HepG2 (cell line): ENCODE measurements around the gene CMTM1. TPM values are rescaled to one million over a fixed set of nuclear protein-coding genes. Genes with fewer than 3 reads are reported as not detected.
"Not testable (repeated sequence)": the region's sequence is repeated elsewhere in the genome, so short reads cannot be mapped to it uniquely, and the experiment has no call there.

Source experiments
- ATAC-seq: fragments of 200-7000 bp; cut with Tn5 transposase; 3 replicates; pipeline ENCODE4 v1.9.1; 2020; ENCODE audit warnings: mild to moderate bottlenecking, moderate library complexity
- BruUV-seq: library from RNA; stranded (reverse); fragments of 400-500 nt; replicated peaks from 2 replicates; lab custom pipeline; 2021; lab: Mats Ljungman, UMichigan
- CTCF ChIA-PET: fragments of 300-600 bp; formaldehyde crosslinking; extraction: SDS; loops from one replicate; lab custom pipeline; 2021; ENCODE audit warnings: low total read pairs, inconsistent platforms, low intra/inter-chr PET ratio; lab: Yijun Ruan, JAX
- POLR2A ChIA-PET: fragments of 350-600 bp; sonication (Branson Sonifier 250); formaldehyde crosslinking; loops from one replicate; lab custom pipeline; 2020; ENCODE audit warnings: antibody characterized with exemption, inconsistent platforms; lab: Yijun Ruan, JAX
- DNase-seq: peaks from one replicate; pipeline ENCODE4 v3.0.0-alpha.2; 2015; ENCODE audit warnings: low spot score
- FAIRE-seq: peaks from 3 replicates; lab custom pipeline; 2011; peaks lifted over from hg19 to GRCh38; lab: Jason Lieb, UNC
- H2AFZ ChIP-seq: one replicate; pipeline ENCODE4 v1.6.1; 2011; ENCODE audit warnings: low read length, inconsistent platforms
- H3K27ac ChIP-seq: fragments of 300-600 bp; 3 replicates; pipeline ENCODE4 v1.8.0; 2011; ENCODE audit warnings: mixed run types, mild to moderate bottlenecking, mixed read lengths, low read length, inconsistent platforms; ENCODE audit not compliant: insufficient read depth; ENCODE audit errors: extremely low read length
- H3K27me3 ChIP-seq, 2 experiments: fragments of 200-600 bp in 1 of 2; 2 replicates in 1 of 2; 3 replicates in 1 of 2; pipeline versions ENCODE4 v1.6.0 to v1.8.0; 2011; ENCODE audit warnings: low read length in 2 of 2, mild to moderate bottlenecking in 2 of 2, moderate library complexity in 2 of 2, inconsistent platforms in 1 of 2; ENCODE audit not compliant: insufficient read depth in 2 of 2, control insufficient read depth in 1 of 2
- H3K36me3 ChIP-seq, 2 experiments: fragments of 200-600 bp in 1 of 2; replicated peaks in 1 of 2; 2 replicates in 1 of 2; 3 replicates in 1 of 2; pipeline versions ENCODE4 v1.5.1 to v1.8.0; 2011; ENCODE audit warnings: low read length in 2 of 2, inconsistent platforms in 1 of 2; ENCODE audit not compliant: insufficient read depth in 2 of 2, control insufficient read depth in 1 of 2
- H3K4me1 ChIP-seq: 2 replicates; pipeline ENCODE4 v1.5.1; 2012; ENCODE audit warnings: low read length, inconsistent platforms; ENCODE audit not compliant: insufficient read depth
- H3K4me2 ChIP-seq: 2 replicates; pipeline ENCODE4 v1.6.0; 2011; ENCODE audit warnings: low read depth, low read length, inconsistent platforms
- H3K4me3 ChIP-seq, 3 experiments: fragments of 200-600 bp in 1 of 3; sonication (generic), shearing (Covaris generic) in 1 of 3; replicated peaks in 1 of 3; 2 replicates each; pipeline ENCODE4 v1.5.1; 2011 to 2016; ENCODE audit warnings: low read length in 3 of 3, inconsistent platforms in 2 of 3, low read depth in 2 of 3, mild to moderate bottlenecking in 2 of 3, control low read depth in 1 of 3, mixed read lengths in 1 of 3; ENCODE audit not compliant: insufficient read depth in 1 of 3
- H3K79me2 ChIP-seq: one replicate; pipeline ENCODE4 v1.6.1; 2011; ENCODE audit warnings: low read length, inconsistent platforms; ENCODE audit not compliant: insufficient read depth
- H3K9ac ChIP-seq: 2 replicates; pipeline ENCODE4 v1.6.0; 2011; ENCODE audit warnings: mild to moderate bottlenecking, low read depth, low read length, inconsistent platforms; ENCODE audit not compliant: insufficient read depth
- H3K9me3 ChIP-seq: 2 replicates; pipeline ENCODE4 v1.5.1; 2012; ENCODE audit warnings: mild to moderate bottlenecking, low read length
- H4K20me1 ChIP-seq: 2 replicates; pipeline ENCODE4 v1.6.0; 2011; ENCODE audit warnings: inconsistent platforms, mild to moderate bottlenecking, low read length, moderate library complexity; ENCODE audit not compliant: insufficient read depth
- AGO2 ChIP-seq: fragments of 200-400 bp; formaldehyde crosslinking; optimal IDR thresholded peaks from 2 replicates; pipeline ENCODE3; 2017; ENCODE audit warnings: mild to moderate bottlenecking, low read depth, low read length, moderate library complexity
- POLR2G ChIP-seq: fragments of 200-400 bp; formaldehyde crosslinking; IDR thresholded peaks from 2 replicates; pipeline ENCODE4 v1.6.1; 2018; ENCODE audit warnings: mild to moderate bottlenecking, low read depth, low read length, moderate library complexity
- ZC3H13 ChIP-seq: sonication (generic); formaldehyde crosslinking; IDR thresholded peaks from 2 replicates; pipeline ENCODE4 v1.8.1; 2023; ENCODE audit warnings: mild to moderate bottlenecking, missing genetic modification reagents, moderate library complexity
- WGBS: methylation state at CpG from one replicate; pipeline ENCODE4 v1.1.6; 2017; ENCODE audit warnings: low lambda C conversion rate; 5-methylcytosine and 5-hydroxymethylcytosine counted together
- in situ Hi-C: cut with HindIII; loops from 2 replicates; pipeline ENCODE4 v1.10.0; 2017; ENCODE audit warnings: low pct_unique_long_range_greater_than_20kb; ENCODE audit not compliant: extremely low pct_ligation_motif_present
- intact Hi-C: fragments of 100-400 bp; cut with micrococcal nuclease; formaldehyde crosslinking; loops from one replicate; pipeline ENCODE4 v1.10.0; 2022; ENCODE audit not compliant: unreplicated experiment
- polyA plus RNA-seq, 8 experiments: library from polyadenylated mRNA; depleted of rRNA in 3 of 8; stranded (reverse) in 7 of 8; unstranded in 1 of 8; fragments of >200 nt; fragmentation: Illumina TruSeq in 4 of 8; extraction: Trizol in 4 of 8; gene quantifications; 2 replicates each; pipeline versions ENCODE4 v1.2.1 to v1.2.3, GENCODE V29; 2011 to 2016; ENCODE audit warnings: low read depth in 4 of 8, missing spikeins in 1 of 8, mixed read lengths in 1 of 8; ENCODE audit not compliant: insufficient read depth in 1 of 8
- total RNA-seq, 5 experiments: library from RNA; depleted of rRNA; stranded (reverse); fragments of >200 nt; fragmentation: Illumina TruSeq; extraction: Trizol; gene quantifications; 2 replicates each; pipeline ENCODE4 v1.2.3, GENCODE V29; 2016; ENCODE audit warnings: low read depth in 1 of 5

Gene CMTM1
- total and polyA plus RNA-seq, 2 of the 13 experiments (the other 11 are each of a cell fraction or from before 2014, with no cell fraction given), result 1.7 to 2.9 TPM

GRCh38 chr16:66610111-66610820 is 44.0 kb downstream of the CMTM1 start:
- TF ChIP-seq ZC3H13 (no peak), AGO2 (peak; percentile 22)
- H3K4me2 ChIP-seq, result no peak overlapping the region
- WGBS, result 97% methylated on average over 12 of the region's 14 CpGs
- intact Hi-C loops, result no loop called here
- H3K9me3 ChIP-seq, result no peaks in the 10 kb centered on the region
- DNase-seq (no peak), FAIRE-seq (no peak), ATAC-seq (no peak)
- peaks cover 23 to 48% of the 10 kb centered on the region in 2 experiments for H3K36me3 ChIP-seq
- H2AFZ ChIP-seq, result no peak overlapping the region
- H3K79me2 ChIP-seq, result peaks cover 9% of the 10 kb centered on the region
- POLR2A ChIA-PET, result interaction anchor here (1.5 to 1.6 kb wide), 2 partner anchors 50 to 203 kb away, joined by 3 read pairs; no protein-coding TSS in a partner anchor
- BruUV-seq, result no TSS peak
- H4K20me1 ChIP-seq, result peaks cover 13% of the 10 kb centered on the region; the same call in 1 of the 2 replicates
- in situ Hi-C loops, result no loop called here
- H3K9ac ChIP-seq, result no peak overlapping the region
- CTCF ChIA-PET, result no interaction called here
- no peaks in the 10 kb centered on the region for H3K27me3 ChIP-seq
- H3K4me1 ChIP-seq, result peaks cover 47% of the 10 kb centered on the region
- no peak overlapping the region for H3K4me3 ChIP-seq
- no peak overlapping the region for H3K27ac ChIP-seq

DNA sequence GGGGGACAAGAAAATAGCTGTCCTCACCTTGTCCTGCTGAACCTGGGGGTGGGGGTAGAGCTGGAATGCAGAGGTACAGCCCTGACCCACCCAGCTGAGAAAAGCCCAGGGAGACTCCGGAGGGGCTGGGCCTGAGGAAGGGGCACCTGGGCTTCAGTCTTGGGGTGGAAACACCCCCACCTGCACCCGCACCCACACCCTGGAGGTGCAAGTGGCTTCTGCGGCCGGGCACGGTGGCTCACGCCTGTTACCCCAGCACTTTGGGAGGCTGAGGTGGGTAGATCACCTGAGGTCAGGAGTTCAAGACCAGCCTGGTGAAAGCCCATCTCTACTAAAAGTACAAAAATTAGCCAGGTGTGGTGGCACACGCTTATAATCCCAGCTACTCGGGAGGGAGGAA is 45.7 kb downstream of the CMTM1 start:
- H3K4me2 ChIP-seq, in situ Hi-C loops, H3K9ac ChIP-seq, BruUV-seq, POLR2A ChIA-PET, H3K9me3 ChIP-seq: not testable (repeated sequence)
- TF ChIP-seq POLR2G, result 0 out of 2 replicates have a peak, but pooled peaks have one; percentile 3
- TF ChIP-seq, all 625 proteins: peak for 1; not testable (repeated sequence) for 624
- WGBS, result 100% methylated on average over 8 of the region's 8 CpGs
- DNase-seq, CTCF ChIA-PET, H3K27me3 ChIP-seq, FAIRE-seq, H3K27ac ChIP-seq, H3K79me2 ChIP-seq, intact Hi-C loops, H2AFZ ChIP-seq, H3K4me3 ChIP-seq, ATAC-seq: not testable (repeated sequence)
- peaks cover 44% of the 10 kb centered on the region for H3K4me1 ChIP-seq
- peaks cover 23 to 49% of the 10 kb centered on the region in 2 experiments for H3K36me3 ChIP-seq
- peaks cover 10% of the 10 kb centered on the region; the same call in 1 of the 2 replicates for H4K20me1 ChIP-seq
